ENCODE measurements around the gene DRAXIN.

The DRAXIN gene

DNA sequence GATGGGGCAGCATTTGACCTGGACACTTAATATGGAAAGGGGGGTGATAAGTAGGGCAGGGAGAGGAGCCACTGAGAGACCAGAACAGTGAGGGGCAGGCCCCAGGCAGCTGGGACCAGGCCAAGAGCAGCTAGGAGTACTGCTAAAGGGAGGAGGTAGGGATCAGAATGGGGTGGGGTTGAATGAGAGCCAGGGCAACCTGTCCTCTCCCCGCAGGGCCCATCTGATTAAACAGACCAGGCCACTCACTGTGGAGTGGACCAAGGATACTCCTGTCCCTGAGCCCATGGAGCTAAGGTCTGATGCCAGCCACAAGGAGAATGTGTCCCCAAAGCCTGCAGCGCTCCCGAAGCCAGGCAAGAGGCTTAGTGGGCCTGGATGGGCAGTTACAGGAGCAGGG lies 72.6 kb downstream of the DRAXIN start:
- DNase-seq (ENCODE audit: low read depth in 2 of 2), result no peak

DNA sequence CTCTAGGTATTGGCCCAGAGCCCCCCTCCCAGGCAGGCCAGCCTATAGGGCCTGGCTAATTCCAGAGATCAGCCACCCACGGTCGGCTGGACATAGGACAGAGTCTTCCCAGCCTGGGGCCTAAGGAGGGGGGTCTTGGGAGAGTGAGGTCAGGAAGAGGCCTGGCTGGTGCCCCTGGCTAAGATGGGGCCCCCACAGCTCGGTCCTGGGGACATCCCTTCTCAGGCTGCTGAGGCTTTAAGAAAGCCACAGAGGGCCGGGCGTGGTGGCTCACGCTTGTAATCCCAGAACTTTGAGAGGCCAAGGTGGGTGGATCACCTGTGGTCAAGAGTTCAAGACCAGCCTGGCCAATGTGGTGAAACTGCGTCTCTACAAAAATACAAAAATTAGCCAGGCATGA lies 73.0 kb downstream of the DRAXIN start:
- DNase-seq (ENCODE audit: low read depth in 2 of 2), result no peak

DNA sequence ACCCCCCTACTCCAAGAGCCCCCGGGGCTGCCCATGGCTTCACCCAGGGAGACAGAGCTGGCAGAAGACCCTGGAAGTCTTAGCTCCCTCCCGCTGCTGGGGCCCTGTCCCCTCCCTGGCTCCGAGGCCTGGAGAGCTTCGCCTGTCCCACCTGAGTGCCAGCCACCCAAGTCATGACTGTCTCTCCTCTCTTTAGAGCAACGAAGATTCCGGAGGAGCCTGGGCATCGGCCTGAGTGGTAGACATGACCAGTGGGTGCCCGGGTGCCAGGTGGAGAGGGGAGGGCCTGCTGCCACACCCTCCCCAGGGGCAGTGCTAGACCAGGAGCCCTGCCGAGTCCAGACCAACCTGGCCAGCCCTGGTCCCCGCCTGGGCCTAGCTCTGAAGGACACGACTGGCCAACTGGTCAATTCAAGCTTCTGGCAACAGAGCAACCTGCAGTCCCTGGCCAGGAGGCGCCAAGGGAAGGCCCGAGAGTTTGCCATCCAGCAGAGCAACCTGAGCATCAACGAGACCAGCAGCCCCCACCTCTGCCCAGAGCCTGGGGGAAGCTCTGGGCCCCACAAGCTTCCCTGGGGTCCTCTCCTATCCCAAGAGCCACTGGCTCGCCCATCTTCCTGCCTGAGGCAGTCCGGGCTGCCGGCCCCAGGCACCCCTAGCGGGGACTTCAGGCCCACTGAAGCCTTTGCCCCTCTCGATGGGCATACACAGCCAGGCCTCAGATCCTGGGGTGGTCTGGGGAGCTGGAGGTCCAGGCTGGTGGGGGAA lies 74.3 kb downstream of the DRAXIN start:
- no peak for DNase-seq (ENCODE audit: low read depth in 2 of 2)

DNA sequence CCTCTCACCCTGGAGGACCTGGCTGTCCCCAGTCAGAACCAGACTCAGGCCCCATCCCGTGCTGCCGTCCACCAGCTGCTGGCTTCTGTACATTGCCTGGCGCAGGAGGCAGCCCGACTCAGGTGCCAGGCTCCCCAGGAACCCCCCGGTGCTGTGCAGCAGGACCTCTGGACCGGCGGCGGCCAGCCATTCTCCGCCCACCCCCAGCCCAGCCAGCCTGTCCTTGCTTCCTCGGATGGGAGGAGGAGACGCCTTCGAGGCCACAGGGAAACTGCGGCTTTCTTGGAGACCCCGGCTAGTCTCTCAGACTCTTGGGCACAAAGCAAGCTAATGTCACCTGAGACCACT lies 74.9 kb downstream of the DRAXIN start:
- DNase-seq (ENCODE audit: low read depth in 2 of 2), result no peak

DNA sequence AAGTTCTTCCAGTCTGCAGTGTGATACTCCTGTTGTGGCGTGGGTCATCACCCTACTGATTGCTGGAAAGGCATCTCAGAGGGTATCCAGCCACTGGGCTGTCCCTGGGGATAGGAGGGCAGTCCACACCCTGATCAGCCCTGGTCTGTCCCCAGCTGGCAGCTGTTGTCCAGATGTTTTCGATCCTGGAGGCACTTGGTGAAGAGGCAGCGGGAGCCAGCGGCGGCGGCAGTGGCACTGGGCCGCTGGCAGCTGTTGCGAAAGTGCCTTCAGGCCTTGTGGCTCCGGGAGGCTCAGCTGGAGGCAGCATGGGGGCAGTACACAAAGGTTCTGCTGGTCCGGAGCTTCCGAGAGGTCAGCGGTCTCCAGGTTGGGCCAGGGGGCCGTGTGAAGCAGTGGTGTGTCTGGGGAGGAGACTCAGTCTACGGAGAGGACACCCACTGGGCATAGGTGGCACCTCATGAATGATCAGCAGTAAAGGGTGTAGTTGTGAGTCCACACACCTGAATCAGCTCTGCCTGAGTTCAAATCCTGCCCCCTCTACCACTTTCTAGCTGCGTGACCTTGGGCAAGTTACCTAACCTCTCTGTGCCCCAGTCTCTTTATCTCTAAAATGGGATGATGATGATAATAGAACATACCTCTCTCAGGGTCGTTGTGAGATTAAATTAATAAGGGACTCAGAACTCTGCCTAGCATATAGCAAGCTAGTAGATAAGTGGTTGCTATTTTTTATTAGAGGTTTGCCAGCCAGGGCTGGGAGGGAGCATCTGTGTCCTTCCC lies 76.6 kb downstream of the DRAXIN start:
- DNase-seq (ENCODE audit: low read depth in 2 of 2), result no peak

DNA sequence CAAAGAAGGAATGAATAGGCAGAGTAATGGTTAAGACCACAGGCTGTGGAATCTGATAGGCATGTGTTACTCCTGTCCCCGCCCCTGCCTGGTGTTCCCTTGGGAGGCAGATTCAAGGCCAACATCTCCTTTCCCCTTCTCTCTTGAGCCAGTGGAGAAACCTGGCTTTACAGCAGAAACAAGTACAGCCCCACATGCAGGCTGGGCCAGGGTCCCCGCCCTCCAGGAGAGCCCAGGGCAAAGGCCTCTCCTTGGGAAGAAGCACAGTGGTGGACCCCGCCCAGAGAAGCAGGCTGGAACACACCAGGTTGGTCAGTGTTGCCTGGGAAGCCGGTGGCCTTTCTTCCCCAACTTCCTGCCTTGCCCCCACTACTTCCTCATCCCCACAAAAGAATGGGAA lies 77.3 kb downstream of the DRAXIN start:
- no peak for DNase-seq (ENCODE audit: low read depth in 2 of 2)

DNA sequence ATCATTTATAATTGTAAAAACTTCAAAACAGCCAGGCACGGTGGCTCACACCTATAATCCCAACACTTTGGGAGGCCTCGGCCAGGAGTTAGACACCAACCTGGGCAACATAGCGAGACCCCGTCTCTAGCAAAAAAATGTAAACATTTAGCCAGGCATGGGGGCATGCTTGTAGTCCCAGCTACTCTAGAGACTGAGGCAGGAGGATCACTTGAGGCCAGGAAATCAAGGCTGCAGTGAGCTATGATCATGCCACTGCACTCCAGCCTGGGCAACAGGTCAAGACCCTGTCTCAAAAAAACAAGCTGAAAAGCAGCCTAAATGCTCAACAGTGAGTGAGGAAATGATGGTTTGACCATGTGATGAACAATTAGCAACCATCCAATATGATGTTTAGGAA lies 77.8 kb downstream of the DRAXIN start:
- no peak for DNase-seq (ENCODE audit: low read depth in 2 of 2)

DNA sequence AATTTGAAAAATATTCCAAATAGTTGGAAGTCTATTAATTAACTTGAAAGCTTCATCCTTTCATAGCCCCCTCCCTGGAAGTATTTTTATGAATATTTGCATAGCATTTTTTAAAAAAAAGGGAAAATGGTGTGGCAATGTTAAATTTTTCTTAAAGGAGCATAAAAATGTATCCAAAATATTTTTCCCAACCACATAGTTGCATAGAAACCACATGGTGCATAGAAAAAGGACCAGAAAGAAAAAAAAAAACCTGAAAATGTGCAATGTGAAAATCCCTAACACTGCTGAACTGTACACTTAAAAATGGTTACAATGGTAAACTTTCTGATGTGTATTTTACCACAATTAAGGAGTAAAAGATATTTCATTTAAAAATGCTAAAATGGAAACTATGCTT lies 78.5 kb downstream of the DRAXIN start:
- no peak for DNase-seq (ENCODE audit: low read depth in 2 of 2)

DNA sequence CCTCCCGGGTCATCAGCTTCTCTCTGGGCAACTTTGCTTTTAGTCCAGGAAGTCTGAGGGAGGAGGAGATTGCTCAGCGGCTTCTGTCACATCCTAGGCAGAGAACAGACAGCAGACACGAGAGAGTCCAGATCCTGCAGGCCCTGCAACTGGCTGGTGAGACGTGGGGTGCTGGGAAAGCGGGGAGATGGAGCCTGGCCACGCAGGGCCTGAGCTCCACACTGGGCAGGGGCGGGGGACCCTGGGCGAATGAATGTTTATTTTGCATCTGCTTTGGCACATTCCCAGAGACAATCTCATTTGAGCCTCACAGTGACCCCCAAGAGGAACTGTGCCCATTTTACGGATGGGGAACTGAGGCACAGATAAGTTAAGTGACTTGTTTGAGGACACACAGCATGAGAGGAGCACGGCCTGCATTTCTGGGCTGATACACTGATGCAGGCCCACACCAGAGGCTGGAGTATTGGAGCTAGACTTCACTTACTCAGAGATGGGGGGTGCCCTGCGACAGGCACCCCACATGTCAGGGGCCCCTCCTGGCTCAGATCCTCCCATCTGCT lies 80.1 kb downstream of the DRAXIN start:
- DNase-seq (ENCODE audit: low read depth in 2 of 2), result no peak

DNA sequence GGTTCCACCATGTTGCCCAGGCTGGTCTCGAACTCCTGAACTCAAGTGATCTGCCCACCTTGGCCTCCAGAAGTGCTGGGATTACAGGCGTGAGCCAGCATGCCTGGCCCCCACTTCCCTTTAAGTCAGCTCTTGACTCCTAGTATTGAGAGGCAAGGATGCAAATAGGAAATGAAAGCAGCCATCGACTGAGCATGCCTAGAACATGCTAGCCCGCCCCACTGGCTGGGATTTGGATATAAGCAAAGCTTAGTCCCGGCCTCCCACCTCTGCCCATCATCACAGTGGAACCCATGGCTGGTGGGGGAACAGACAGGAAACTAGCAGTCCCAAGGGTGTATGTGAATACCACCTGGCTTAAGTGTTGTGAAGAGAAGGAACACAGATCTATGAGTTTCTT lies 80.9 kb downstream of the DRAXIN start:
- no peak for DNase-seq (ENCODE audit: low read depth in 2 of 2)

DNA sequence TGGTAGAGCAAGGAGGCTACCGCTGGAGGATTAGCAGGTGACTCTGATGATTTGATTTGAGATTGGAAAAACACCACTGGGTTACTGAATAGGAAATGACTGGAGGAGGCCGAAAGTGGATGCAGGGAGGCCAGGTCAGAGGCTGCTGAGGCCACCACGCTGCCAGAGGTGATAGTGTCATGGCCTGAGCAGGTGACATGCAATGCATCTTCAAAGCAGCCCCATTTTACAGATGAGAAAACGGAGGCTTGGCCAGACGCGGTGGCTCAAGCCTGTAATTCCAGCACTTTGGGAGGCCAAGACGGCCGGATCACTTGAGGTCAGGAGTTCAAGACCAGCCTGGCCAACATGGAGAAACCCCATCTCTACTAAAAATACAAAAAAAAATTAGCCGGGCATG lies 83.2 kb downstream of the DRAXIN start:
- DNase-seq (ENCODE audit: low read depth in 2 of 2), result no peak

Measured in stimulated activated CD8-positive, alpha-beta memory T cell treated with anti-CD3 and anti-CD28 coated beads, Interleukin-2, amount 100 ng/mL, for 48 hours (primary cell).